Activated CD4-positive, alpha-beta T cell treated with anti-CD3 and anti-CD28 coated beads, Interleukin-2, amount 10 ng/mL, durations not matched to agents 7 days and 5 days (primary cell): ENCODE results near the gene ATXN7L1. TPM values are rescaled to one million over a fixed set of nuclear protein-coding genes. Genes with fewer than 3 reads are reported as not detected.
"Not testable (repeated sequence)": the region's sequence is repeated elsewhere in the genome, so short reads cannot be mapped to it uniquely, and the experiment has no call there.

ENCODE experiments used
- CTCF ChIA-PET: fragments of 350-600 bp; sonication (Branson Sonifier 250); formaldehyde crosslinking; loops from one replicate; lab custom pipeline; 2021; ENCODE audit warnings: antibody characterized with exemption; lab: Charles Lee
- POLR2A ChIA-PET: fragments of 350-600 bp; sonication (Branson Sonifier 250); formaldehyde crosslinking; loops from one replicate; lab custom pipeline; 2021; ENCODE audit warnings: antibody characterized with exemption; lab: Charles Lee
- DNase-seq: peaks from one replicate; pipeline ENCODE4 v3.0.0-alpha.2; 2020
- H3K27ac Mint-ChIP-seq: one replicate; pipeline ENCODE4 v1.8.0; 2021; ENCODE audit warnings: mild to moderate bottlenecking, moderate library complexity, mixed read lengths
- H3K27me3 Mint-ChIP-seq: one replicate; pipeline ENCODE4 v1.8.0; 2021; ENCODE audit warnings: mixed read lengths
- H3K36me3 Mint-ChIP-seq: one replicate; pipeline ENCODE4 v1.8.0; 2021; ENCODE audit warnings: low read depth, mixed read lengths
- H3K4me1 Mint-ChIP-seq: one replicate; pipeline ENCODE4 v1.8.0; 2021; ENCODE audit warnings: mixed read lengths
- H3K4me3 Mint-ChIP-seq: one replicate; pipeline ENCODE4 v1.8.0; 2021; ENCODE audit warnings: mild to moderate bottlenecking, moderate library complexity, mixed read lengths
- H3K9me3 Mint-ChIP-seq: one replicate; pipeline ENCODE4 v1.8.0; 2021; ENCODE audit warnings: mixed read lengths
- total RNA-seq, 2 experiments: library from RNA; stranded (reverse); gene quantifications; one replicate each; pipeline ENCODE4 v1.2.3, GENCODE V29; 2021

Gene ATXN7L1
- total RNA-seq, 2 experiments from 2014 or later = 23.8 to 25.4 TPM

DNA sequence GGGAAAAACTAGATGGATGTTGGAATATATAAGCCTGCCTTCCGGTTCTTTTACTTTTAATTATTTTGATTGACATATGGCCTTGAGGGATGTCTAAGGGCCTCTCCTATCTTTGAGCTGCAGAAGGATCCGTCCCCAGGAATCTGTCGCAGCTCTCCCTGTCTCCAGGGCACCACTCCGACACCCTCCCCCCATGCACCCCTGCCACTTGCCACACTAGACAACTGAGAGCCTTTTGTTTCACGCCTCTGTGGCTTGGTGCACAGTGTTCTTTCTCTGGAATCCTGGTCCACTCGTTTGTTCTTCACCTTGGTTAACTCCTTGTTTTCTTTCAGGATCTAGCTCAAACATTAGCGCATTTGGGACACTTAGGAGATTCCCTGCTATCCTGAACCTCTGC lies 171.0 kb downstream of the ATXN7L1 start:
- Mint-ChIP-seq H3K36me3 (peaks cover 10% of the 10 kb centered on the region), H3K27ac (no peak overlapping the region), H3K27me3 (no peaks in the 10 kb centered on the region), H3K9me3 (peaks cover 9% of the 10 kb centered on the region), H3K4me3 (no peak overlapping the region), H3K4me1 (peaks cover 16% of the 10 kb centered on the region)
- ChIA-PET POLR2A (no interaction called here), CTCF (interaction anchor here (1.3 kb wide), 1 partner anchor 32 kb away, joined by 3 read pairs; no protein-coding TSS in a partner anchor)
- DNase-seq = no peak

DNA sequence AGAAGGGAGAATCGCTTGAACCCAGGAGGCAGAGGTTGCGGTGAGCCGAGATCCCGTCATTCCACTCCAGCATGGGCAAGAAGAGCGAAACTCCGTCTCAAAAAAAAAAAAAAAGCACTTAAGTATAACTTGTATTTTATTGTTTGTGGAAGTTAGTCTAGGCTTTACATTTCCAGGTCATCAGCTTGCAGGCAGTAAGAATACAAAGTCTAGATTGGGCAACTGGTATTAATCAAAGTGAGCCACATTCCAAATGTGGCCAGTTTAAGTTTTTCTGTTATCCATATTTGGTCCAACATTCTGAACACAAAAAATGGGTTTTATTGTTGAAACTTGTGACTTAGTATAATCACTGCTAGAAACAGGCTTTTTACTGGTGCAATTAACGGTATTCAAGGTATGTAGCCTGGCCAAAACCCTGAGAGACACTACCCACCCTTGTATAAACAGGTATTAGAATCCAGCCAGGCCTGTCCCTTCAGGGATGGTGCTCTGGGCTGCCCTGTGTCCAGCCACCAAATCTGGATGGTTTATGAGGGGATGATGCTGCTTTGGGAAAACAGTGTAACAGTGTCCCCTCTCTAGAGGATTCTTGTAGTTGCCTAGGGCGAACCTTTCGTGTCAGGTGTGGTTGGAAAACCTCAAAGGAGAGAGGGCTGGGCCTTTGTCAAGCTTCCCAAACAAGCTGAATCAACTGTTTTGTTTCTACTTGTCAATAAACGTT lies 173.0 kb downstream of the ATXN7L1 start:
- ChIA-PET POLR2A (no interaction called here), CTCF (interaction anchor here (0.7 to 1.1 kb wide), 3 partner anchors 15 to 48 kb away, joined by 3 to 4 read pairs (median 4); no protein-coding TSS in a partner anchor)
- Mint-ChIP-seq H3K4me1 (peaks cover 14% of the 10 kb centered on the region), H3K9me3 (peaks cover 4% of the 10 kb centered on the region), H3K36me3 (peaks cover 6% of the 10 kb centered on the region), H3K27ac (no peak overlapping the region), H3K27me3 (no peaks in the 10 kb centered on the region), H3K4me3 (no peak overlapping the region)
- no peak for DNase-seq

DNA sequence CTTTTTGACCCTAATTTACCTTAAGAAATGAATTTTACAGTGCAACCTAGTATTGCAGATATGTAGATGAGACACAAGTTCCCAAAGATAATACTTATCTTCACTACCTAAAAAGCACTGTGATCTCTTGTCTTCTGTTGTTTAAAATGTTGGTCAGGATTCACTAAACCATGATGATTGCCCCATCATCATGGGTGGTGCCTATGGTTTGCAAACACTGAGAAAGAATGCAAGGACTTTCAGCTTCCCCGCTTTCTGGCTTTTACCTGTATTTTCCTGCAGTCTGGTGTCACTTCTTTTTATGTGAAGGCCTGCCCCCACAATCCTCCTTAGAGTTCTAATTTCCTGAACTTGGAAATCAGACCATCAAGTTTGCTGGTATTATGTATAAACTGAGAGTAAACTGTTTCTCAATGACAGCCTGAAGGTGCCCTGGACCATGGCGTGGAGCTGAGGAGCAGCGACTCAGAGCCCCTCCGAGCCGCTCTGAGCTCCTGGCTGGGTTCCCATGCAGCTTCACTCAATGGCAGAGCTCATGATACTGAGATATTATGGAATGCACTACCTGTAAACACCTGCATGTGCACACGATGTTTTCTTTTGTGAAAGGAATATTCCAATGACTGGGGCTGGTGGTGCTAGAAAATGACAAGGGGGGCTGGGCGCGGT lies 176.7 kb downstream of the ATXN7L1 start:
- ChIA-PET POLR2A (no interaction called here), CTCF (no interaction called here)
- Mint-ChIP-seq H3K4me1 (peaks cover 5% of the 10 kb centered on the region), H3K9me3 (peaks cover 17% of the 10 kb centered on the region), H3K27me3 (no peaks in the 10 kb centered on the region), H3K4me3 (no peak overlapping the region), H3K27ac (no peak overlapping the region), H3K36me3 (peaks cover 12% of the 10 kb centered on the region)
- DNase-seq = no peak

DNA sequence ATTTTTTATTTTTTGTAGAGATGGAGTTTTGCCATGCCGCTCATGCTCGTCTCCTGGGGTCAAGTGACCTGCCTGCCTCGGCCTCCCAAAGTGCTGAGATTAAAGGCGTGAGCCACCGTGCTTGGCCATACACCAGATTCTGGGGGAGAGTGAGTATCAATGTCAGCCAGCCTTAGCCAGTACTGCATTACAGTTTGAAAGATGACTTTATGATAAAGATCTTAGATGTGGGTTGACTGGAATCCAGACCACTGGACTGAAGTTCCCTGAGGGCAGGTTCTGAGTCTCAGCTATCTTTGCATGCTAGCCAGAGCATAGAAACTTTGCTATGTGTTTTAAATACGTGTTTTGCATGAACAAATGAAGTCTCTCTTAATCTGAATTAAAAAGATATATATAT lies 177.9 kb downstream of the ATXN7L1 start:
- POLR2A ChIA-PET = no interaction called here
- CTCF ChIA-PET = interaction anchor here (0.6 kb wide), 1 partner anchor 729 kb away, joined by 7 read pairs; no protein-coding TSS in a partner anchor

DNA sequence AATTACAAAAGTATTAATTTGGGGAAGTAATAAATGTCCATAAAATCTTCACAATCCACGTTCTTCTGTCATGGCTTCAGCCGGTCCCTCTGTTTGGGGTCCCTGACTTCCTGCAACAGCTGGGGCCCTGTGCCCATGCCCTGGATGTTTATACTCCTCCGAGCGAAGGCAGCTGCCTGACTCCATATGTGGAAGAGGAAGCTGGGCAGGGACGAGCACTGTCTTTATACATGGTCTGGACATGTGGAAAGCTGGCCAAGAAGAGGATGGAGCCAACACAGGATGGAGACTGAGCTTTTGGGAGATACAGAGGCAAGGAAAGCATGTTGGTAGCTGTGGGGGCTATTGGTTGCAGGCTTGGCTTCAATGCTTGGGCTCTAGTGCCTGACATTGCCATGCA lies 178.6 kb downstream of the ATXN7L1 start:
- Mint-ChIP-seq H3K4me3 (no peak overlapping the region), H3K9me3 (peaks cover 17% of the 10 kb centered on the region), H3K27ac (no peak overlapping the region), H3K36me3 (peaks cover 17% of the 10 kb centered on the region), H3K4me1 (peaks cover 20% of the 10 kb centered on the region), H3K27me3 (no peaks in the 10 kb centered on the region)
- ChIA-PET POLR2A (no interaction called here), CTCF (no interaction called here)
- DNase-seq = no peak

More for the DNA sequence above, 177.9 kb downstream of the ATXN7L1 start:
- peaks cover 17% of the 10 kb centered on the region for H3K9me3 Mint-ChIP-seq
- H3K36me3 Mint-ChIP-seq = peaks cover 15% of the 10 kb centered on the region
- no peak for DNase-seq
- no peak overlapping the region for H3K27ac Mint-ChIP-seq
- no peaks in the 10 kb centered on the region for H3K27me3 Mint-ChIP-seq
- H3K4me3 Mint-ChIP-seq = no peak overlapping the region
- H3K4me1 Mint-ChIP-seq = peaks cover 12% of the 10 kb centered on the region

DNA sequence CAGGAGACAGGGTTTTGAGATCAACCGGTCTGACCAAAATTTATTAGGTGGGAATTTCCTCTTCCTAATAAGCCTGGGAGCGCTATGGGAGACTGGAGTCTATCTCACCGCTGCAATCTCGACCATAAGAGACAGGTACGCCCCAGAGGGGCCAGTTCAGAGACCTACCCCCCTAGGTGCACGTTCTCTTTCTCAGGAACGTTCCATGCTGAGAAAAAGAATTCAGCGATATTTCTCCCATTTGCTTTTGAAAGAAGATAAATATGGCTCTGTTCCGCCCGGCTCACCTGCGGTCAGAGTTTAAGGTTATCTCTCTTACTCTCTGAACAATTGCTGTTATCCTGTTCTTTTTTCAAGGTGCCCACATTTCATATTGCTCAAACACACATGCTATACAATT lies 179.2 kb downstream of the ATXN7L1 start:
- H3K27ac Mint-ChIP-seq, POLR2A ChIA-PET, DNase-seq, CTCF ChIA-PET, H3K27me3 Mint-ChIP-seq, H3K4me3 Mint-ChIP-seq: not testable (repeated sequence)
- Mint-ChIP-seq H3K36me3 (peaks cover 17% of the 10 kb centered on the region), H3K9me3 (peaks cover 17% of the 10 kb centered on the region), H3K4me1 (peaks cover 25% of the 10 kb centered on the region)

DNA sequence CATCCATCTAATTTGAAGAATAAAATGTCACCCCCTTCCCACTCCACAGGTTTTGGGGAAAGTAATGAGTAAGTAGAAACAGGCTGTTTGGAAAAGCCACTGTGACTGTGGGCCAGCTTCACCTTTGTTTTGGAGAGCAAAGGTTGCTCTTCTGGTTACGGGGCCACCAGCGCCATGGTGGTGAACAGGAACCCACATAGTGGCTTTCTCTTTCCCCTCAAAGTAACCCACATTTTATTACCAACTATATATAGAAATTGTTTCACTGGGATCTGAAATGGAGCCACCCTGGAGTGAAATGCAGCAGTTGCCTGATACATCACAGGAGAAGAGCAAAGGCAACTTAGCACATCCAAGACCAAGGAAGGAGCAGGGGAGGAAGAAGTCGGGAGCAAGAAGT lies 182.8 kb downstream of the ATXN7L1 start:
- H3K4me1 Mint-ChIP-seq = peaks cover 48% of the 10 kb centered on the region
- H3K9me3 Mint-ChIP-seq = peaks cover 17% of the 10 kb centered on the region
- ChIA-PET CTCF (interaction anchor here (1.0 to 1.5 kb wide), 2 partner anchors 37 to 460 kb away, joined by 3 read pairs; no protein-coding TSS in a partner anchor), POLR2A (no interaction called here)
- H3K27me3 Mint-ChIP-seq = no peaks in the 10 kb centered on the region
- peak overlapping the region; percentile 65 for H3K27ac Mint-ChIP-seq
- peaks cover 17% of the 10 kb centered on the region for H3K36me3 Mint-ChIP-seq
- peak; percentile 16 for DNase-seq
- H3K4me3 Mint-ChIP-seq = peak overlapping the region; percentile 14

DNA sequence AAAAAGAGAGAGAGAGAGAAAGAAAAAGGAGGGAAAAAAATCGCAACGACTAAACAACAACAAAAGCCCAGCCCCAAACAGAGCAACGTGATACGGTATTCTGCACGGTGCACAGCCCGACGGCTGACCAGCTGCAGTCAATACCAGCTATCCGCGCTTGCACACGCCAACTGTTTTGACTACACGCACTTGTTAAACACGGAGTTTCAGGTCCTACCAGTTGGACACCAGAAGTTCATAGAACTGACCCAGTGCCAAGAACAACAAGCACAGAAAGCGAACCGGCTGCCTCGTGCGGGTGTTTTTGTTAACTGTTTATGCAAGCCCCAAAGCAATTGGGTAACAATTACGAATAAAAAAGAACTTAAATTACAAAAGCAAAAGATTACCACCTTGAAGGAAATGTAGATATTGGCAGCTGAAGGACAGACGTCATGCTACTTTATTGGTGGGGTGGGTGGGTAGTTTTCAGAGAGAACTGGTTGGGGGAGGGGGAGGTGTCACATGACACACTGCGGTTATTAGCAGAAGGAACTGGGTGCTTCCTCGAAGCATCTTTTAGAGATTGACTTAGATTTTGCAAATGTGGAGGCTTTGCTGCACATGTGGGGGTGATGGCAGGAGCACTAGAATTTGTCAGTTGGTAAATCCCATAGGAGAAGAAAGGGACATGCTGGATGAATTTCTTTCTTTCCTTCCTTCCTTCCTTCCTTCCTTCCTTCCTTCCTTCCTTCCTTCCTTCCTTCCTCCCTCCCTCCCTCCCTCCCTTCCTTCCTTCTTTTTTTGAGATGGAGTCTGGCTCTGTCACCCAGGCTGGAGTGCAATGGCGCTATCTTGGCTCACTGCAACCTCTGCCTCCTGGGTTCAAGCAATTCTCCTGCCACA lies 184.5 kb downstream of the ATXN7L1 start:
- peak overlapping the region; percentile 79 for H3K4me3 Mint-ChIP-seq
- H3K27me3 Mint-ChIP-seq = no peaks in the 10 kb centered on the region
- peaks cover 16% of the 10 kb centered on the region for H3K36me3 Mint-ChIP-seq
- ChIA-PET POLR2A (interaction anchor here (0.6 kb wide), 1 partner anchor 15 kb away, joined by 3 read pairs; no protein-coding TSS in a partner anchor), CTCF (interaction anchor here (1.5 to 2.2 kb wide), 2 partner anchors 15 to 35 kb away, joined by 3 to 8 read pairs; no protein-coding TSS in a partner anchor)
- peaks cover 10% of the 10 kb centered on the region for H3K9me3 Mint-ChIP-seq
- H3K4me1 Mint-ChIP-seq = peaks cover 51% of the 10 kb centered on the region
- peak overlapping the region; percentile 98 for H3K27ac Mint-ChIP-seq
- peak; percentile 67 for DNase-seq

DNA sequence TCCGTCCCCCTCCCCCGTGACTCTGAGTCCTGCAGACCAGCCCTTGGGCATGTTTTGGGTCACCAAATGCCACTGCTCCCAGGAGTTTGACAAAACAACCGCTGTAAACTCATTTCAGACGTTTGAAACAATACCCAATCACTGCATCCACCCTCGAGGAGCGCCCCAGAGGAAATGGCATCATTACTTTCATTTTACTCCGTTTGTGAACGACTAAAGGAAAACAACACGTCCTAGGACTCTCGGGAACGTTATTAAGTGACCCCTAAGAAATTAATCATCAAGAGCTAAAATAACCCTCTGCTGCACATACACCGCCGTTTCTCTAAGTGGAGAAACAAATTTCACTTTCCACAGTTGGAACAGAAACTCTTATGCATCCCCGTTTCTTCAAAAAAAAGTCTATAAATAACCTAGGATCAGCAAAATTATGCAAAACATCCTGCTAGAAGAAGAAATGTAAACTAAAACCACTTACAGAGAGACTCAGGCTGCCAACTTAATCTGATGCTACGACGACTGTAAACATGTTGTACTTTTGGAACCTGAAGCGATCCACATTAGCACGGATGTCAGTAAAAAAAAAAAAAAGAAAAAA lies 185.2 kb downstream of the ATXN7L1 start:
- H3K27ac Mint-ChIP-seq = peak overlapping the region; percentile 98
- H3K4me1 Mint-ChIP-seq = peaks cover 51% of the 10 kb centered on the region
- H3K9me3 Mint-ChIP-seq = peaks cover 5% of the 10 kb centered on the region

DNA sequence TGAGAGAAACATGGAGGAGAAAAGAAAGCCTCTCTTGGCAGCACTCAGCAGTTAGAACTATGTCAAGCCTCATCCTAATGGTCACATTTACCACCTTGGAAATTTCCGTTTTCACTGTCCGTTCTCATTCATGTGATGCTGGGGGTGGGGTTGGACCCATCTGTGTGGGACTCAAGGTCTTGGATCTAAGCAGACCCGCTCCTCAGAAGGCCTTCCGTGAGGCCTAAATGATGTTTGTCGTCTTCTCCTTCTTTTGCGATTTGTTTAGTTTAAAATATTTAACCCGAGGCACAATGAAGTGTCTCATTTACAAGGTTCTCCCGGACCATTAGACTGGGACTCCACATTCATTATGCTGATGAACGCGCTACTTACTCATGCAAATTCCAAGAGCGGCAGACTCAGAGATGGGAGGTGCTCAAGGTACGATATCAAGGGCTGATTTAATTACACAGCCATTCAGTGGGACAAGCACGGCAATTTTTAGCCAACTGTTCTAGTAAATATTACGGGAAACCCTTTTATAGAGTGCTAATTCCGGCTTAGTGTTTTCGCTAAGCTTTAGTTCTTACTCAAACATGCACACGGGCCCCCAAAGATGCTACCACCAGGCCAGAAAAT lies 186.0 kb downstream of the ATXN7L1 start:
- peaks cover 47% of the 10 kb centered on the region for H3K4me1 Mint-ChIP-seq
- DNase-seq = no peak
- POLR2A ChIA-PET = no interaction called here

More for the DNA sequence above, 185.2 kb downstream of the ATXN7L1 start:
- POLR2A ChIA-PET = interaction anchor here (0.6 kb wide), 1 partner anchor 14 kb away, joined by 3 read pairs; no protein-coding TSS in a partner anchor
- CTCF ChIA-PET = interaction anchor here (2.2 kb wide), 1 partner anchor 14 kb away, joined by 8 read pairs; no protein-coding TSS in a partner anchor
- Mint-ChIP-seq H3K36me3 (peaks cover 11% of the 10 kb centered on the region), H3K27me3 (no peaks in the 10 kb centered on the region), H3K4me3 (peak overlapping the region; percentile 79)
- peak; percentile 70 for DNase-seq

DNA sequence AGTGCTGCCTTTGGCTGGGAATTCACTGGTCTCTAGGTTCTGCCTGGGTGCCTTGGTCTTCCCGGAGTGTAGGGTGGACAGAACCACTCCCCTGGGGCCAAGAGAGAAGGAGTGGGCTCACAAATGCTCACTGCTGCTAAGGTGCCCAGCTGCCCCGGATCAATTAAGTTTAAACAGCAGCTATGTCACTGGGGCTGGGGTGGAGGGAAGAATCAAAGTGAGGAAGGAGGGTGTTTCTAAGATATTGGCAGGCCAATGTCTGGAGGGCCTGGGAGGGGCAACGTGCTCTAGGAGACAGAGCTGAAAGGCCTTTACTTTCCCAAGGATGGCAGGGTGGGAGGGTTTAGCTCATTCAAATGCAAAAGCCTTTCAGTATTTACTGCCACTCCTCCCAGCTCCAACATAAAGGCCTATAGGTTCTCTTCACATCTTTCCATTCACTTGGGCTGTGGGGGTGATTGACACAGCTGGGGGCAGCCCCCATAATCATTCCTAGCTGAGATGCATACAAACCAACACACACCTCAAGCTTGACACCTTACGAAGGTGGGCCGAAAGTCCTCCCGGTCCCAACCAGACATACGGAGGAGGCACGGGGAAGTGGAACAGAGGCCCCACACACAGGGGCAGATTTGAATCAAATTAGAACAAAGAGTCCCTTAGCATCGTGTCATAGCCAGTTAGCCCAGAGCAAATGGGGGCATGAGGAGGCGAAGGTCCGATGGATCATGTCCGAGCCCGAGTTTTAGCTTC lies 187.2 kb downstream of the ATXN7L1 start:
- no peak overlapping the region for H3K4me3 Mint-ChIP-seq
- POLR2A ChIA-PET = no interaction called here

More for the DNA sequence above, 186.0 kb downstream of the ATXN7L1 start:
- Mint-ChIP-seq H3K9me3 (no peaks in the 10 kb centered on the region), H3K4me3 (peak overlapping the region; percentile 79), H3K27me3 (no peaks in the 10 kb centered on the region), H3K36me3 (peaks cover 5% of the 10 kb centered on the region), H3K27ac (peak overlapping the region; percentile 98)
- CTCF ChIA-PET = interaction anchor here (2.2 kb wide), 1 partner anchor 13 kb away, joined by 8 read pairs; no protein-coding TSS in a partner anchor

More for the DNA sequence above, 187.2 kb downstream of the ATXN7L1 start:
- peaks cover 44% of the 10 kb centered on the region for H3K4me1 Mint-ChIP-seq
- H3K9me3 Mint-ChIP-seq = no peaks in the 10 kb centered on the region
- CTCF ChIA-PET = interaction anchor here (0.6 to 2.2 kb wide), 6 partner anchors 12 to 333 kb away, joined by 3 to 8 read pairs (median 4); no protein-coding TSS in a partner anchor
- H3K36me3 Mint-ChIP-seq = peaks cover 5% of the 10 kb centered on the region
- no peak for DNase-seq
- H3K27me3 Mint-ChIP-seq = no peaks in the 10 kb centered on the region
- H3K27ac Mint-ChIP-seq = peak overlapping the region; percentile 44
